ENCODE results near the gene RAB26.
"Not testable (repeated sequence)": the region's sequence is repeated elsewhere in the genome, so short reads cannot be mapped to it uniquely, and the experiment has no call there.

Gene RAB26

DNA sequence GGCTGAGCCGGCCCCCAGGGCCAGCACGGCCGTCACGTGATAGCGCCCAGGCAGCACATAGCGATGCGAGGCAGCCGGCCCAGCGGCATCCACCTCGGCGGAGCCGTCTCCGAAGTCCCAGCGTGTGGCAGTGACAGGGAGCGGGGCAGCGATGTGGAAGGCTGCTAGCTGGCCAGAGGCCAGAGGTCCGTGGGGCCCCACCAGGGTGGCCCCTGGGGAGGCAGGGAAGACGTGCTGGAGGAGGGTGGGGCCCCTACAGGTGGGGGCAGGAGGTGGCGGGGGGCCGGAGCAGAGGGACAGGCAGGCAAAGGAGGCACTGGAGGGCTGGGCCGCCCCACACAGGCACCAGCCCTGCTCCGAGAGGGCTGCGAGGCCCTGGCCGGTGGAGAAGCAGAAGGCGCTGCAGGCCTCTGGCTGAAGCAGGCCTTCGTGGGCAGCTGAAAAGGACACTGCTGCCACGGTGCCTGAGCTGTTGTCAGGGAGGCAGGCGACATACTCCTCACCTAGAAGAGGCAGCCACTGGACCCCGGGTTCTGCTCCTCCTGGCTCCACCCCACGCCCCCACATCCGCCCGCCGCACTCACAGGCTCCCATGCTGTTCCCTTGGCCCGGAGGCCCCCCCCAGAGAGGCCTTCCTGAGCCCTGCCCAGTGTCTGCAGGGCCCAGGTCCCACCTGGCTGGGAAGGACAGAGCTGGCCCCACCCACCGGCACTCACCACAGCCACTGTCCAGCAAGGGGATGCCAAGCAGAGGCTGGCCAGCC is 30.3 kb upstream of the RAB26 start:
- not testable (repeated sequence) for DNase-seq

DNA sequence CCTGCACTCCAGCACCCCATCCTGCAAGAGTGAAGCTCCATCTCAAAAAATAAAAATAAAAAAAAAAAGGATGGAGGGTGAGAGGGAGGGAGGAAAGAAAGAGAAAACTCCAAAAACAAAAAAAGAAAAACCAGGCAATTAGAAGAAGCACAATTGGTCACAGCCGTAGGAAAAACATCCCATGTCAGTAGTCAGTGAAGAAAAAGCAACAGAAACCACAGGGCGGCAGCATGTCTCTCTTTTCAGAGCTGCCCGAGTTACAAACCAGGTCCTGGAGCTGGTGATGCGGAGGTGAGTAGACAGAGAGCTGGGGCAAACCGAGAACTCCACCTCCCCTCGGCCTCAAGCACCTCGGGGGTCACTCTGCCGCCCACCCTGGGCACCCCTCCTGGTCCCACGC is 27.1 kb upstream of the RAB26 start:
- not testable (repeated sequence) for DNase-seq

DNA sequence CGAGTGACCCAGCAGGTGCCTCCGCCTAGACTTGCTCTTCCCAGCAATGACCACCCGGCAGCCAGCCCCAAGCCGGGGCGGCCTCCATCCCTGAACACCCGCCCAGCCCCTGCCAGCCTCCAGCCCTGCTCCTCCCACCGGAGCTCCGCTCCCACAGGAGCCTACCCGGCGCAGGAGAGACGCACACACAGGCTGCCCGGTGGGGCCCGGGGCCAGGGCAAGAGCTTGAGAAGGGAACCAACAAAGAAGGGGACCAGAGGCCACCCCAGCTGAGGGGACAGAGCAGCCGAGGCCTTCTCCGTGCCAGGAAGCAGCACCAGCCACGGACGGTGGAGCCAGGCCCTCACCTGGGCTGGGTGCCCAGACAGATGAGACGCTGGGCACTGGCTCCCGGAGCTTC is 26.6 kb upstream of the RAB26 start:
- DNase-seq = no peak

DNA sequence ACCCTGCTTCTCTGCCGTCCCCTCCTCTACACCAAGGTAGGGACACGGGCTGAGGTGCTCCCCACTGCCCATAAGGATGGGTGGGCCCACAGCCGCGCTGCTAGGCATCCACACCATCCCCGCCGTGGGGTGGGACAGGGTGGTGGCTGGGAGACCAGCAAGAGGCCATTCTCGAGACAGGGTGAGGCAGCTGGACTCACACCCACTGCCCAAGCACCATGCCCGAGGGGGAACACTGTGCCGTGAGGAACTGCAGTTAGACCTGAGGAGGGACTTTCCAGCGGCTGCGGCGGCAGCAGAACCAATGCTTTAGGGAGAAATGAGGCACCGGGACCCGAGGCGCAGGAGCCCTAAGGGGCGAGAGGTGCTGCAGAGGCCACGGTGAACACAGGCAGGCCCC is 26.0 kb upstream of the RAB26 start:
- no peak for DNase-seq

DNA sequence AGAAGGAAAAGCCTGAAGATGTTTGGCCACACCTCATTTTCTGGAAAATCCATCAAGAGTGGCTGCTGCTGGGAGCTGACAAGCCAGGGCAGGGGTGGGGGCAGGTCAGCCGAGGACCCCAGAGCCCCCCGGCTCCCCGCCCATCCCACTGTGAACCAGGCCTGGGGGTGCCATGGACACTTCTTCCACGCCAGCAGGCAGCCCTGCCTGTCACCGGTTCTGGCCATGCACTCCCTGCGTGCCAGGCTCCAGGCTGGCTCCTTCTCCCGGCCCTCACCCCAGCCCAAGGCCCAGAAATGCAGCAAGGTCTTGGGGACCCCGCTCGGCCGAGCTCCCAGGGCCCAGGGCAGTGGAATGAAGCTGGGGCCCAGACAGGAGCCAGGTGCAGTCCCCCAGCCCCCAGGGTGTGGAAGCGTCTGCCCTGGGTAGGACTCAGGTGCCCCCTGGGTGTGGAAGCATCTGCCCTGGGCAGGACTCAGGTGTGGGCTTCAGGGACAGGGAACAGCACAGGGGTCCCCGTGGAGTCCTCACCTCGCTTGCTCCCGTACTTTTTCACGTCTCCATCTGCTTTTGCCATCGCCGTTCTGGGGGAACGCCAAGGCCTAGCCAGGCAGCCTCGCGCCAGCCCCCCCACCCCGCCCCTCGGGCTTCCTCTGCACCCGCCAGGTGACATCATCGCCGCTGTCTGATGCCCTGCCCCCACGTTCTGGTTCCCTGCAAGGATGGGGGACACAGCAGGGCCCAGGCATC is 25.3 kb upstream of the RAB26 start:
- DNase-seq = not testable (repeated sequence)

DNA sequence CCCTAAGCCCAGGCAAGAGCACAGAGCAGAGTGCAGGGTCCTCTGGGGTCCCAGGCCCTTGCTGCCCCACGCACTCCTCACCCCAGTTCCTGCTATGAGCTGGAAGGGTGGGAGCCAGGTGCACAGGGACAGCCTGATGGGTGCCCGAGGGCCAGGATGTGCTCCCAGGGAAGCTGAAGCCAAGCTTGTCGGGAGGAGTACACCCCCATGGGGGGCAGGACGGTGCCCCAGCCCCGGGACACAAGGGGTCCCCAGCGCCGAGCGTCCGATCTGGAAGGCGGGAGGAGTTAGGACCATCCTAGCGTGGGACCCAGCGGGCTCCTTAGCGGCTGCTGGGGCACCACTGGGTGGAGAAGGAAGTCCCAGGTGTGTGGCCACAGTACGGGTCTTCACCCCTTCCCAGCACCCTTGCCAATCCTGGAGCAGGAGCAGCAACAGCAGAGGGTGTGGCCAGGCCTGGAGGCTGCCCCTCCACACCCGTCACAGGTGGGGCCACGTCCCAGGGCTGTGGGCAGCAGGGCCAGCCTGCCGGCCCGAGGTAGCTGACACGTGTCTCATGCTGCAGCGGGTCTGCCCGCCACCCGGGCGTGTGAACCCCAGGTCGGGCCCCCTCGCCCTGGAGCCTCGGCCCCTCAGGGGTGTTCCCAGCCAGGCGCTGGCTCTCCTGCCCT is 24.6 kb upstream of the RAB26 start:
- not testable (repeated sequence) for DNase-seq

DNA sequence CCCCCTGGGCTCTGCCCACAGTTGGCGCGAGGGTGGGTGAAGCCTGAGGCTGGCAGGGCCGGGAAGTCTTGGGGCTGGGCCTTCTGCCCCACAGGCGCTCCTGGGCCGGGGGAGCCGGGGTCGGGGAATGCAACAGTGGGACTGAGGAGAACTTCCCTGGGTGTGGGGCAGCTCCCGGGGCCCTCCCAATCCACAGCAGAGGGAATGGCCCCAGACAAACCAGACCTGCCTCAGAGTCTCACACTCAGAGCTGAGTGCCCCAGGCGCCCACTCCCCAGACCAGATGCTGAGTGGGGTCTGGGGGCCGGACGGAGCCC is 24.1 kb upstream of the RAB26 start:
- not testable (repeated sequence) for DNase-seq

DNA sequence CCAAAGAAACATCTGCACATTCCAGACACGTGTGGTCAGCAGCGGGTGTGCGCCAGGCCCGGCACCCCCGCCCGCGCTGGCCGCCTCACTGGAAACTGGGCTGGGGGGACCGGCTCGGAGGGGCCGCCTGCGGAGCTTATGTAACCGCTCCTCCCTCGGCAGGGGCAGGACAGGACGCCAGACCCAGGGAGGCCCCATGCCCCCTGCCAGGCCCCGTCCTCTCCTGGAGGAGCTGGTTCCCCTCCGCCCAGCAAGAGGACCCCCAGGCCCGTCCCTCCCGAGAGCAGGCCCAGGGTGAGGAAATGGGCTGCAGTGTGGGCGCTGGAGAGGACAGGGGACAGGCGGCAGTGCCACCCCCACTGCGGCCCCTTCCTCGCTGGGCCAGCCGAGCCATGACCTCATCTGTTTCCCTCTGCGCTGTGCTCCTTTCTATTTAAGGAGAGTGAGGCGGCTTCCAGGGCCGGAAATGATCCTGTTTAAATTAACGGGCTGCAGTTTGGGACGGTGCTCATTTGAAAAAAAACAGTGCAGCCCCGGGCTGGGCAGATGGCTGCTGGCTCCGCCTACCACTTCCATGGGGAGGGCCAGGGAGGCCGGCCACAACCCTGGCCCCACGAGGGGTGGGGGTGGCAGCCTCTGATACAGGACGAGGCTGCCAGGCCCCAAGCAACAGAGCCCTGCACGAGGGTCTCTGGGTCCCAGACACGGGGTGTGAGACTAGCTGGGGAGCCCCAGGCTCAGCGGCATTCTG is 23.6 kb upstream of the RAB26 start:
- DNase-seq = peak; percentile 44

DNA sequence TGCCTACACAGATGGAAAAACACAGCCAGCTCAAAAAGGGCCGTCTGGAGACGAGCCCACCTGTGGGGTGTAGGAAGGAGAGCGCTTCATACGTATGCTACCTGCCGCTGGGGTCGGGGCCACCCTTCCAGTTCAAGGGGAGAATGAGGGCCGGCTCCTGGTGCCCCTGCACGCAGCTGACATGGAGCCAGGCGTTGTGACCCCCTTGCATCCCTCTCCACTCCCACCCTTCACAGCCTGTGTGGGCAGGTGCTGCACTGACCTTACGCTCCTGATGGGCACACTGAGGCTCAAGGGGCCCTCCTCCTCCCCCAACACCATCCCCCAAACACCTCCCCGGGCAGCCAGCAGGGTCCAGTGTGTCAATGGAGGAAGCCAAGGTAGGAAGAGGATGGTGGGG is 22.8 kb upstream of the RAB26 start:
- not testable (repeated sequence) for DNase-seq

DNA sequence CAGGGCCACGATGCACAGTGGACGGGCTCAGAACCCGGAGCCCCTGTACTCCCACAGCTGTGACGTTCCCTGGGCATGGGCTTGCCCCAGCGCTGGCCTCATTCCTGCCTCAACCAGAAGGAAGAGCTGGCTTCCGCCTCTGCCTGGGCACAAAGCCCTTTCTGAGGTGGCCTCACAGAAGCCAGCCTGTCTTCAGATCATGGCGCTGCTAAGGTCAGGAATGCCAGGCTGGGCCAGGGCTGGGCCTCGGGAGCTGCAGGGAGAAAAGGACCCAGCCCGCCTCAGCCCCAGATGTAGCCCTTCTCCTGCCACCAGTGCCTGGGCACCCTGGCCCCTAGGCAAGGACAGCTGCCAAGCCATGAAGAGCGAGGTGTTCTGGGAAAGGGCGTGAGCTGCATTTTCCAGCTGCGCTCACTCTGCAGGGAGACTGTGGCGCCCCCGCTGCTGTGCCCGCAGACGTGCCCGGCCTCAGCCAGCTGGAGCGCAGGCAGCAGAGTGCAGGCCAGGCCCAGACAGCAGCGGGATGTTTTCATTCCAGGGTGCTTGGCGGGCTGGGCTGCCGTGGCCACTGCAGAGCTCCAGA is 22.2 kb upstream of the RAB26 start:
- not testable (repeated sequence) for DNase-seq

DNA sequence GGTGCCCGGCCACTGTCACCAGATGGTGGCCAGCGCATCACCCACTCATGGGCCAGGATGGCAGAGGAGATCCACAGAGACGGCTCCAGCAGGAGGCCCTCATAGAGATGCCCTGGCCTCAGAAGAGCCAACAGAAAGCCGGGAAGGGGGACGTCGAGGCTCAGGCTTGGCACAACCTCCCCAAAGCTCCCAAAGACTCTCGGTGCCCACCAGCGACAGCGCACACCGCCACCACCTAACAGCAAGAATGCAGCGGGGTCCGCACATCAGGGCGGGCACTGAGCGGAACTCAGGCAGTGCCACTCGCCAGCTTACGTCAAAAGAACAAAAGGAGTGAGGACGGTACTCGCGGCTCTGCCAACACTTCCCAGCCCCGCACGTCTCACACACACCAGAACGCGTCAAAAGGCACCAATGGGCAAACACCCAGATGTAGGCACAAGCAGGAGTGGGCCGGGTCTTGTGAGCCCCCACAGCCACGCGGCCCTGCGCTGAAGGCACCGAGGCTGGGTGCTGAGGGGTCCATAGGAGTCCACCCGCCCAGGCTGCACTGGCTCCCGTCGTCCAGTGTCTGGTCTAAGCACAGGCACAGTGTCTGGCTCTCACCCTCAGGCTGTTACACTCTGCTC is 21.4 kb upstream of the RAB26 start:
- DNase-seq = not testable (repeated sequence)

DNA sequence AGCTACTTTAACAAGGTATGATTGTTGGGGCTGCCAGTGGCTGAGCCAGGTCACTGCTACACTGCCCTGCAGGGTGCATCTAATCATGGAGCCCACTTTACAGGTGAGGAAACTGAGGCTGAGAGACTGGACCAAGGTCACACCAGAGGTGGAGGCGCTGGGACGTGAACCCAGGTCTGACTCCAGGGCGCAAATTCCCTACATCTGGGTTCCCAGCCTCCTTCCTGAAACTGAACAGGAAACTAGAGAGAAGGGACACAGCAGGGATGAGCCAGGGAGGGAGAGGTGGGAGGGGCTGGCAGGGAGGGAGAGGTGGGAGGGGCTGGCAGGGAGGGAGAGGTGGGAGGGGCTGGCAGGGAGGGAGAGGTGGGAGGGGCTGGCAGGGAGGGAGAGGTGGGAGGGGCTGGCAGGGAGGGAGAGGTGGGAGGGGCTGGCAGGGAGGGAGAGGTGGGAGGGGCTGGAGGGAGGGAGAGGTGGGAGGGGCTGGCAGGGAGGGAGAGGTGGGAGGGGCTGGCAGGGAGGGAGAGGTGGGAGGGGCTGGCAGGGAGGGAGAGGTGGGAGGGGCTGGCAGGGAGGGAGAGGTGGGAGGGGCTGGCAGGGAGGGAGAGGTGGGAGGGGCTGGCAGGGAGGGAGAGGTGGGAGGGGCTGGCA is 20.7 kb upstream of the RAB26 start:
- DNase-seq = not testable (repeated sequence)

DNA sequence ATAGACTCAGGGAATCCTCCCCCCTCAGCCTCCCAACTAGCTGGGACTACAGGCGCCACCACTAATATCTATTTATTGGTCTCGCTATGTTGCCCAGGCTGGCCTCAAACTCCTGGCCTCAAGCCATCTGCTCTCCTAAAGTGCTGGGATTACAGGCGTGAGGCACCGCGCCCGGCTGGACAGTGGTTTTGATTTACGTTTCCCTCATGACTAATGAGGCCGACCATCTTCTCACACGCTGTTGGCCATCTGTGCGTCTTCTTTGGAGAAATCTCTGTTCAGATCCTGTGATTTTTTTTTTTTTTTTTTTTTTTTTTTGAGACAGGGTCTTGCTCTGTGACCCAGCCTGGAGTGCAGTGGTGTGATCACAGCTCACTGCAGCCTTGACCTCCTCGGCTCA is 19.2 kb upstream of the RAB26 start:
- peak; percentile 36 for DNase-seq

DNA sequence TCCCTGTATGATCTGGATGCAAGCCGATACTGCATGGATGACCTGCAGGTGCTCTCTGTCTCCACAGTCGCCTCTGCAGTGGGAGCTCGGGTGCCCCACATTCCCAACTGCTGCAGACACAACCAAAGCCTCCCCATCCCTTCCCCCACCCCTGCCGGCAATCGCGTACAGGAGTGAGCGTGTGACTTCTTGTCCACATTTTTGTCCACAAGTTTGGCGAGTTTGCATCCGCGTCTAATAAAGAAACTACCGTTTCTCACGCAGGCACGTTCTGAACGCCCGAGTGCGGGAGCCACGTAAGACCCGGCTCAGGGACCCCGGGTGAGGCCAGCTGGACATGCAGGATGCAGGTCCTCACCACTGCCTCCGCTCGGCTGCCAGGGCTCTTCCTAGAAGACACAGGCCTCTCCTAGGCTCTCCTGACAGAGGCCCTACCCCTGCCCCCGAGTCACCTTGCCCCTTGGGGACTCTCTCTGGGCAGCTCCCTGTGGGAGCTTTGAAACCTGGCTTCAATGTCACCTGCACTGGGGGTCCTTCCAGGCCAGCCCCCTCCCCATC is 18.5 kb upstream of the RAB26 start:
- not testable (repeated sequence) for DNase-seq

DNA sequence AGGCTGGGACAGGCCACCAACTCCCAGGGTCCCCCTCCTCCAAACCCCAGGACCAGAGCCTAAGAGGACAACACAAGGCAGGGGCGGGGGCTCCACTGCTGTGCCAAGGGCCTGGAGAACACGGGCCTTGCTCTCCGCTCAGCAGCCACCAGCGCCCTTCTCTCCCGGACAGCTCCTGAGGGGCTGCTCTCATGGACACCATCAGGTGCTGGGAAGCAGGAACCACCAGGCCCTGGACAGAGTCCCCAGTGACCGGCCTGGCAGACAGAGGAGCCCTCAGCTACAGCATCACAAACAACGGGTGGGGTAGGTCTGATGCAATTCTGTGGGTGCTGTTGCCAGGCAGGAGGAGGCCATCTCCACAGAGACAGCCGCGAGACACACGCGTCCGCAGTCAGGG is 14.6 kb upstream of the RAB26 start:
- not testable (repeated sequence) for DNase-seq

DNA sequence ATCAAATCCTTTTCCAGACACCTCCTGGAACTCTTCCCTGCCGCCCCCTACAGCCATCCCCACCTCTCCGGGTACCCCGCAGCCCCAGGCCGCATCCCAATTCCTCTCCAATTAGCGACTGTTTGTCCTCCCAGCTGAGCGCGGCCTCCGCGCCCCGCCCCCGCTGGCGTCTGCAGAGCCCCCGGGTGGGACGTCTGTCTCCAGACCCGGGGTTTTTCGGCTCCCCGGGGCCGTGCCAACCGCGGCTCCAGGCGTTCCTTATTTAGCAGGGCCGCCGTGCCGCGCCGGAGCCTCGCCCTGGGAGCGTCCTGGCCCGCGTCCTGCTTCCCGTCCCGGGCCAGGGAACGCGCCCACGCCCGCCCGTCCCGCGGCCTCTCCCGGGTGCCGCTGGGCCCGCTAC is 13.4 kb upstream of the RAB26 start:
- not testable (repeated sequence) for DNase-seq

DNA sequence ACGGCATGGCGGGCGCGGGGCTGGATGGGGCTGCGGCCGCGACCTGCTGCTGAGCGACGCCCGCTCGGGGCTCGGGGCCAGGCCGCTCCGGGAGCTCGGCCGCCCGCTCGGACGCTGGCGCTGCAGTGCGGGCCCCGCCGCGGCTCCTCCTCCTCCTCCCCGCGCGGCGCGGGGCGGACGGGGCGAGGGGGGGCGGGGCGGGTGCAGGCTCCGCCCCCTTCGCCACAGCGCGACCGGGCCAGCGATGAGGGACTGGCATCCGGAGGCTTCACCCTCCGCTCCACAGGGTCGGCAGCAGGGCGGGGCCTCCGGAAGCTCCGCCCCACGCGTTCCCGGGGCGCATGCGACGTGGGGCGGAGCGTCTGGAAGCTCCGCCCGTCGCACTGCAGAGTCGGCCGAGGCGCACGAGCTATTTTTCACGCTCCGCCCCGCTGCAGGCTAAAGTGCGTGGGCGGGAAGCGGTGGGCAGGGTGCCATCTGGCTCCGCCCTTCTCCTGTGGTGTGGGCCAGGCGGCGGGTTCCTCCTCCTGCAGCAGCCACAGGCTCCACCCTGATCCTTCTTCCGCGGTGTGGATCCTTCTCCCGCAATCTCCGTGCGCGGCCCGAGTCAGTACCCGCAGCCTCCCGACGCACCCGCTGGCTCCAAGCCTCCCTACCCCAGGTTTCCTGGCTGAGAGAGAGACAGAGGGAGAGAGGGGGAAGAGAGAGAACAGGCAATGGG is 12.5 kb upstream of the RAB26 start, which contains the start of gene PKD1:
PKD1 (minus strand) TSS at position 129 of the 721 bp plus-strand sequence. CDS start 209 bp downstream, outside the sequence.
- peak; percentile 73 for DNase-seq

DNA sequence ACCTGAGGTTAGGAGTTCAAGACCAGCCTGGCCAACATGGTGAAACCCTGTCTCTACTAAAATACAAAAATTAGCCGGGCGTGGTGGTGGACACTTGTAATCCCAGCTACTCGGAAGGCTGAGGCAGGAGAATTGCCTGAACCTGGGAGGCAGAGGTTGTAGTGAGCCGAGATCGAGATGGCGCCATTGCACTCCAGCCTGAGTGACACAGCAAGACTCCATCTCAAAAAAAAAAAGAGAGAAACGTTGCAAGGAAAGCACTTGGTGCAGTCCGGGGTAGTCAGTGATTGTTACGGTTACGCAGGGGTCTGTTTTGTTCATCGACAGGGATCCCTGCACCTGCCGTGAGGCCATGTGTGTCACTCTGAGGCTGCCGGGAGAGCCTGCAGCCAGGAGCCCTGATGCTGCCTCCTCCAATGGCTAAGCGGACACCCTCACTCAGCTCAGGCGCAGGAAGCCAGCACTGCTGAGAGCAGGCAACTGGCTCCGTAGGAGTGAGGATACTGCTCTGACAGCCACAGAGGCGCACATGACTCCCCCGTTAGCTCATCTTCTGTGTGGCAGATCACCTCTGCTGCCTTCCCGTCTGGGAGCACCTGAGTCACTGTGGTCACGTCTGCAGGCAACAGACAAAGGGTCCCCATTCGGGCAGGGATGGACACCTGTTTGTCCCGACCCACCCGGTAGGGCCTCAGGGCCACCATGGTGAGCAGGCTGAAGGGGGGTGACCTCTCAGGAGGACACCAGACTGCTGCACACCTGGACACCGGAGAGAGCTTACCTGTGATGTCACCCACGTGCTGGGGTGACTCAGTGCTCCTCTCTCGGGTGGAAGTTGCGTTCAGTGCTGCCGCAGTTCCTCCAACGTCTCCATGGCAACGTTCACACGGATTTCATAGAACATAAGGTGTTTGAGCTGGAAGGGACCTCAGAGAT is 5.2 kb upstream of the RAB26 start:
- DNase-seq = no peak

DNA sequence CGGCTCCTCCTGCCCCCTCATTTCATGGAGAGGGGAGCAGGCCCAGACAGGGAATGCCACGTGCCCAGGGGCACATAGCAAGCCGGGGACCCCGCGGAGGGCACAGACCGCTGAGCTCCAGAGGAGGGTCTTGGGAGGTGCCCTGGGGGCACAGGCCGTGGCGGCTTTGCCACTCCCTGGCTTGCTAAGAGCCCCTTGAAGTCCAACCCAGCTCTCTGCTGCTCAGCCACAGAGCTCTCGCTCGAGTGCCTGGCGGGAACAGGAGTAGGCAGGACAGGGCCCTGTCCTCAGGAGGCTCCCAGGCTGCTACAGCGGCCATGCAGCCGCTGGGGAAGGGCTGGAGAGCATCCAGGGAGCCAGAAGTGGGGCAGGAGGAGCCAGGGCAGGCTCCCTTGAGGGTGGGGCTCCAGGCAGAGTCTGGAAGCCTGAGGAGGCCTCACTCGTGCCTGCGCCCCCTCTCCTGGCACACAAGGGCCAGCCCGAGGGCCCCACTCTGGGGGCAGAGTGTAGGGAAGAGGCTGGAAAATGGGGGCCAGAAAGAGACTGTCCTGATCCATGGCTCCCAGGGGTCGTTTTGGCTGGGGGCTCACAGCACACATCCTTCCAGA is 4.4 kb upstream of the RAB26 start:
- no peak for DNase-seq
